Suprapubic skin (tissue), 4 donors: Measurements from ENCODE around the gene NEU4. TPM values are rescaled to one million over a fixed set of nuclear protein-coding genes. Genes with fewer than 3 reads are reported as not detected.

ENCODE experiments used
- DNase-seq, 2 donors: peaks; one replicate each; pipeline ENCODE4 v3.0.0-alpha.2; 2019; ENCODE audit warnings: low spot score in 2 of 2
- H3K27ac ChIP-seq: fragments of 200-600 bp; sonication (generic); one replicate; pipeline ENCODE4 v1.5.1; 2019
- H3K27me3 ChIP-seq: fragments of 200-600 bp; sonication (generic); one replicate; pipeline ENCODE4 v1.5.1; 2019
- H3K36me3 ChIP-seq: fragments of 200-600 bp; sonication (generic); one replicate; pipeline ENCODE4 v1.5.1; 2019
- H3K4me1 ChIP-seq: fragments of 200-600 bp; sonication (generic); one replicate; pipeline ENCODE4 v1.5.1; 2019
- H3K4me3 ChIP-seq: fragments of 200-600 bp; sonication (generic); one replicate; pipeline ENCODE4 v1.5.1; 2019; ENCODE audit warnings: mild to moderate bottlenecking
- H3K9me3 ChIP-seq: fragments of 200-600 bp; sonication (generic); one replicate; pipeline ENCODE4 v1.5.1; 2019
- EP300 ChIP-seq: sonication (generic); formaldehyde crosslinking; IDR thresholded peaks from one replicate; pipeline ENCODE4 v1.6.1; 2017; ENCODE audit warnings: antibody characterized with exemption
- POLR2A ChIP-seq, 2 donors: fragments of 450-650 bp; IDR thresholded peaks; one replicate each; pipeline ENCODE4 v1.6.1; 2017; ENCODE audit warnings: antibody characterized with exemption in 2 of 2, mild to moderate bottlenecking in 2 of 2, moderate library complexity in 2 of 2
- POLR2AphosphoS5 ChIP-seq, 3 donors: sonication (generic); formaldehyde crosslinking; IDR thresholded peaks; one replicate each; pipeline ENCODE4 v1.6.1; 2017; ENCODE audit warnings: antibody characterized with exemption in 3 of 3
- WGBS: methylation state at CpG from one replicate; pipeline ENCODE4 v1.1.5; 2018; 5-methylcytosine and 5-hydroxymethylcytosine counted together
- total RNA-seq, 4 donors: library from RNA; depleted of rRNA; stranded (reverse); fragments of >200 nt; gene quantifications; one replicate each; pipeline ENCODE4 v1.1.0, GENCODE V29; 2016
- TF ChIP-seq, protein P1 (sequence below), 2 donors: fragments of 200-600 bp in 1 of 2; fragments of 450-650 bp in 1 of 2; sonication (generic) in 1 of 2; IDR thresholded peaks; one replicate each; pipeline ENCODE4 v1.5.1; 2016 to 2019; ENCODE audit warnings: antibody characterized with exemption in 2 of 2, mild to moderate bottlenecking in 1 of 2, moderate library complexity in 1 of 2

Gene NEU4
- total RNA-seq, 4 donors from 2014 or later: 0.21 to 0.70 TPM; not detected in 2

DNA sequence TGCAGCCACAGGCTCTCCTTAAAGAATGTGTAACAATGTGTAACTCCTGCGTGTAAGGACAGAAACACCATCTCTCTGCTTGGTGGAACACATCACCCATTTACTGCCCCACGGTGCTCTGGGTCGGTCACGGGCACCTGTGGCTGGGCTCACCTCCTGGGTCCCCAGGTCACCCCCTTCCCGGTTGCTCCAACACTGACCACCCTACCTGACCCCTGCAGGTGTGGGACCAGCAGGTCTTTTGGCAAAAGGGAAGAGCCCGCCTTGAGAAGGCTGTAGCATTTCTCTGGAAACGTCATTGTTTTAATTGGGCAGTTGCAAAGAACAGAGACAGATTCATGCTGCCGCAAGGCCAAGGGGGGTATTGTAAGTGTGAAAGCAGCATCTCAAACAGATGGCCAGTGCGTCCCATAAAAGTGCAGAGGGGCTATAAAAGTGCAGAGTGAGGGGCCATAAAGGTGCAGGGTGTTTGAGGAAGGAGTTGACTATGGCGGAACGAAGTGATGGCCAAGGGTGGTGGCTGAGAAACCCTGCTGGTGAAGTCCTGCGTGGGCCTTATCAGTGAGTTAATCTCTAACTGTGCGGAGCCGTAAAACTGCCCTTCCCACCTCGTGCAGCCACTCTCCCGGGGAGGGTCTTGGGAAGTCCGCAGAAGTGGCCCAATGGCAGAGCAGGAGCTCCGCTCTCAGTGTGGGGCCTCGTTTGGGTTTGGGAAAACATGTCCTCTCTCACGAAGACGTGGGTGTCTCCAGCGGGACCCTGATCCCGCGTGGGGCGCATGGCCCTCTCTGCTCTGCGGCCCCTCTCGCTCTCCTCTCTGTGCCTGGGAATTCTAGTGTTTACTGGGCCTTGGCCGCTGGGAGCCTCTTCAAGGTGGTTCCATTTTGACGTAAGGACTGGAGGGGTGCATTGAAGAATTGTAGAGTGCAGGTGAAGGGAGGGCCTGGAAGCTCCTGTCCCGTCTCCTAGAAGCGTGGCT is 13.7 kb upstream of the NEU4 start:
- no peak overlapping the region for H3K27ac ChIP-seq
- WGBS: 82% methylated on average over 31 of the region's 31 CpGs
- no peak for TF ChIP-seq POLR2AphosphoS5 (IDR thresholded peaks at IDR 0.05)
- no peak for TF ChIP-seq POLR2A (IDR thresholded peaks at IDR 0.05)
- TF ChIP-seq, protein P1, sequence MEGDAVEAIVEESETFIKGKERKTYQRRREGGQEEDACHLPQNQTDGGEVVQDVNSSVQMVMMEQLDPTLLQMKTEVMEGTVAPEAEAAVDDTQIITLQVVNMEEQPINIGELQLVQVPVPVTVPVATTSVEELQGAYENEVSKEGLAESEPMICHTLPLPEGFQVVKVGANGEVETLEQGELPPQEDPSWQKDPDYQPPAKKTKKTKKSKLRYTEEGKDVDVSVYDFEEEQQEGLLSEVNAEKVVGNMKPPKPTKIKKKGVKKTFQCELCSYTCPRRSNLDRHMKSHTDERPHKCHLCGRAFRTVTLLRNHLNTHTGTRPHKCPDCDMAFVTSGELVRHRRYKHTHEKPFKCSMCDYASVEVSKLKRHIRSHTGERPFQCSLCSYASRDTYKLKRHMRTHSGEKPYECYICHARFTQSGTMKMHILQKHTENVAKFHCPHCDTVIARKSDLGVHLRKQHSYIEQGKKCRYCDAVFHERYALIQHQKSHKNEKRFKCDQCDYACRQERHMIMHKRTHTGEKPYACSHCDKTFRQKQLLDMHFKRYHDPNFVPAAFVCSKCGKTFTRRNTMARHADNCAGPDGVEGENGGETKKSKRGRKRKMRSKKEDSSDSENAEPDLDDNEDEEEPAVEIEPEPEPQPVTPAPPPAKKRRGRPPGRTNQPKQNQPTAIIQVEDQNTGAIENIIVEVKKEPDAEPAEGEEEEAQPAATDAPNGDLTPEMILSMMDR (IDR thresholded peaks at IDR 0.05): no peak
- TF ChIP-seq EP300: no peak
- H3K4me3 ChIP-seq: no peak overlapping the region
- H3K4me1 ChIP-seq: no peaks in the 10 kb centered on the region
- no peaks in the 10 kb centered on the region for H3K36me3 ChIP-seq
- DNase-seq: no peak
- no peaks in the 10 kb centered on the region for H3K27me3 ChIP-seq
- H3K9me3 ChIP-seq: no peaks in the 10 kb centered on the region

DNA sequence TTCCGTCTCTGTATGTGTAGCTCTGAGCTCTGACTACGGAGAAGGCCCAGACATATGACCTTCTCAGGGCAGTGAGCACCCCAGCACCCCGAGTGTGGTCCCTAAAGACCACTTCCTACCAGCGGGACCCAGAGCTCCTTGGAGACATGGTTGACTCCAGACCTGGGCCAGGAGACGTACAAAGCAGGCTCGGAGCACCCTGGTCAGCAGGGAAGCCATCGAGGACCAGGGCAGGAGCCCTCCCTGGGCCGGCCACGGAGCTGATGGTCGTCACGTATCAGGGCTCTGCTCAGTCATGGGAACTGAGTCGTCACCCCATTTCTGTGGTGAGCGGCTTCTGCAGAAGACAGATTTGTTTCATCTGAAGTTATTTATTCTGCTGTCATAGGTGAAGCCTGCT is 12.8 kb upstream of the NEU4 start:
- no peaks in the 10 kb centered on the region for H3K36me3 ChIP-seq
- no peaks in the 10 kb centered on the region for H3K9me3 ChIP-seq
- no peak overlapping the region for H3K4me3 ChIP-seq
- no peaks in the 10 kb centered on the region for H3K4me1 ChIP-seq
- no peak overlapping the region for H3K27ac ChIP-seq
- DNase-seq: no peak
- TF ChIP-seq, protein P1 (IDR thresholded peaks at IDR 0.05): no peak
- TF ChIP-seq POLR2AphosphoS5 (IDR thresholded peaks at IDR 0.05): no peak
- no peak for TF ChIP-seq EP300
- no peak for TF ChIP-seq POLR2A (IDR thresholded peaks at IDR 0.05)
- WGBS: 100% methylated on average over 5 of the region's 13 CpGs
- no peaks in the 10 kb centered on the region for H3K27me3 ChIP-seq

DNA sequence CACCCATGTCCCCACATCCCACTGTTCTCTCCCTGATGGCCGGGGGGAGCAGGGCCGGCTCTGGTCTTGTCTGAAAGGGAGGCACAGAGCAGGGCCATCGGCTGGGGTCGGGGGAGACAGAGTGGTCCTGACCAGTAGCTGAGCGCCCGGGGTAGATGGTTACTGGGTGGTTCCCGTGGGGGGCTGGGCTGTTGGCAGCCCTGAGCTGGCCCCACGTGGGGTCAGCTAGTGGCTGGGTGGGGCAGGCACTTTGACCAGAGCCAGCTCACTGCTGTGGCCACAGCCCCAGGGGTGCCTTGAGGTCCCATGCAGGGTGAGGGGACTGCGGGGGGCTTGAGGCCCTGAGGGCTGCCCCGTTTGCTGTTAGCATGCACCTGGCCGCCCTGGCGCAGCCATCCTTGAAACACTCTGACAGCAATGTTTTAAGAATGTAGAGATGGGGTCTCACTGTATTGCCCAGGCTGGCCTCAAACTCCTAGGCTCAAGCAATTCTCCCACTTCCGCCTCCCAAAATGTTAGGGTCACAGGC is 12.3 kb upstream of the NEU4 start:
- no peak for DNase-seq
- Histone ChIP-seq H3K4me1 (no peaks in the 10 kb centered on the region), H3K27me3 (no peaks in the 10 kb centered on the region), H3K36me3 (no peaks in the 10 kb centered on the region), H3K9me3 (no peaks in the 10 kb centered on the region), H3K4me3 (no peak overlapping the region), H3K27ac (no peak overlapping the region)
- 88% methylated on average over 13 of the region's 13 CpGs for WGBS
- no peak for TF ChIP-seq POLR2A (IDR thresholded peaks at IDR 0.05)
- TF ChIP-seq, protein P1 (IDR thresholded peaks at IDR 0.05): no peak
- TF ChIP-seq POLR2AphosphoS5 (IDR thresholded peaks at IDR 0.05): no peak
- no peak for TF ChIP-seq EP300

DNA sequence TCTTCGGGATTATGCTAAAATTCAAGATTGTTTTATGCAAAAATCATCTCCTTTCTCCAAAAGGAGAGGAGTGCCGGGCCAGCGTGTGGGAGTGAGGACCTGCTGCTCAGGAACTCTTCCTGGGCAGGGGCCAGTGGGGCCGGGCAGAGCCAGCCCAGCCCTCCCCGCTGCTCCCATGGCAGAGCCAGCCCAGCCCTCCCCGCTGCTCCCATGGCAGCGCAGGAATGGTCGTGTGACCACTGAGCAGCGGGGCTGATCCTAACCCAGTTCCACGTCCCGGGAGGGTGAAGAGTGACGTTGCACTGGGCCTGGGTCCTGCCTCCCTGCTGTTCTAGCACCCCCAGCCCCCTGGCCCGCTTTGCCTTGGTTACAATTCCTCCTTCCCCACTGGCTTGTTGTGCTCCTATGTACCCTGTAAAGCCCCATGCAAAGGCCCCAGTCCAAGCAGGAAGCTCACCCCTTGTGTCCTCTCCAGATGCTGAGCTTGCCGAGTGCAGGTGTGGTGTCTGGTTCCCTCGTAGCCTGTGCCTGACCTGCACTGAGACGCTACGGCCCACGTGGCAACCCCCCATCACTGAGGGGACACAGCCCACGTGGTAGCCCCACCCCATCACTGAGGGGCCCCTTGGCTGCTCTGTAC is 11.4 kb upstream of the NEU4 start:
- 80% methylated on average over 15 of the region's 19 CpGs for WGBS
- H3K9me3 ChIP-seq: no peaks in the 10 kb centered on the region
- peaks cover 4% of the 10 kb centered on the region for H3K27me3 ChIP-seq
- no peak overlapping the region for H3K27ac ChIP-seq
- H3K4me1 ChIP-seq: no peaks in the 10 kb centered on the region
- no peak for DNase-seq
- H3K36me3 ChIP-seq: no peaks in the 10 kb centered on the region
- TF ChIP-seq POLR2AphosphoS5 (IDR thresholded peaks at IDR 0.05): no peak
- no peak for TF ChIP-seq POLR2A (IDR thresholded peaks at IDR 0.05)
- no peak for TF ChIP-seq EP300
- TF ChIP-seq, protein P1 (IDR thresholded peaks at IDR 0.05): no peak
- no peak overlapping the region for H3K4me3 ChIP-seq
